K562 (cell line): ENCODE results near the gene C2CD2. TPM values are rescaled to one million over a fixed set of nuclear protein-coding genes. Genes with fewer than 3 reads are reported as not detected.

Experiments
- ATAC-seq: fragments of 200-7000 bp; cut with Tn5 transposase; 3 replicates; pipeline ENCODE4 v1.9.1; 2020; ENCODE audit warnings: moderate library complexity
- BruUV-seq: library from RNA; stranded (reverse); fragments of 400-500 nt; replicated peaks from 2 replicates; lab custom pipeline; 2021; lab: Mats Ljungman, UMichigan
- CTCF ChIA-PET: fragments of 300-600 bp; formaldehyde crosslinking; extraction: SDS; loops from one replicate; lab custom pipeline; 2021; ENCODE audit warnings: low intra/inter-chr PET ratio; lab: Yijun Ruan, JAX
- POLR2A ChIA-PET: fragments of 300-600, 350-650 bp; sonication (Branson Sonifier 250); formaldehyde crosslinking; extraction: SDS; loops from one replicate; lab custom pipeline; 2021; ENCODE audit warnings: antibody characterized with exemption, inconsistent platforms; lab: Yijun Ruan, JAX
- DNase-seq, 4 experiments: peaks; one replicate each; pipeline versions ENCODE4 v3.0.0 to v3.0.0-alpha.2; 2011 to 2018; ENCODE audit warnings: low spot score in 3 of 4, mixed read lengths in 3 of 4; ENCODE audit errors: extremely low read depth in 1 of 4
- FAIRE-seq: peaks from 2 replicates; lab custom pipeline; 2011; peaks lifted over from hg19 to GRCh38; lab: Jason Lieb, UNC
- H2AFZ ChIP-seq: 2 replicates; pipeline ENCODE4 v1.6.0; 2011; ENCODE audit warnings: low read depth, low read length, control low read depth, inconsistent platforms
- H3K27ac ChIP-seq: fragments of 200-600 bp; 3 replicates; pipeline ENCODE4 v1.8.0; 2011; ENCODE audit warnings: low read depth, mild to moderate bottlenecking, control low read depth, inconsistent platforms, low read length, moderate library complexity, mixed read lengths; ENCODE audit errors: extremely low read depth
- H3K27me3 ChIP-seq, 2 experiments: fragments of 300-600 bp in 1 of 2; 2 replicates in 1 of 2; 3 replicates in 1 of 2; pipeline versions ENCODE4 v1.6.0 to v1.8.0; 2011; ENCODE audit warnings: inconsistent platforms in 2 of 2, low read length in 2 of 2, mild to moderate bottlenecking in 1 of 2, mixed read lengths in 1 of 2, moderate library complexity in 1 of 2; ENCODE audit not compliant: control insufficient read depth in 2 of 2, insufficient read depth in 2 of 2
- H3K36me3 ChIP-seq: fragments of 300-600 bp; 3 replicates; pipeline ENCODE4 v1.8.0; 2011; ENCODE audit warnings: mild to moderate bottlenecking, low read length, inconsistent platforms; ENCODE audit not compliant: control insufficient read depth, insufficient read depth
- H3K4me1 ChIP-seq, 2 experiments: fragments of 200-600 bp in 1 of 2; replicated peaks in 1 of 2; 2 replicates in 1 of 2; 3 replicates in 1 of 2; pipeline versions ENCODE4 v1.5.1 to v1.8.0; 2011; ENCODE audit warnings: inconsistent platforms in 2 of 2, low read length in 2 of 2, mild to moderate bottlenecking in 1 of 2, mixed read lengths in 1 of 2, moderate library complexity in 1 of 2; ENCODE audit not compliant: control insufficient read depth in 2 of 2, insufficient read depth in 2 of 2
- H3K4me2 ChIP-seq: 2 replicates; pipeline ENCODE4 v1.6.1; 2011; ENCODE audit warnings: low read length, control low read depth, inconsistent platforms, mixed read lengths; ENCODE audit not compliant: insufficient read depth
- H3K4me3 ChIP-seq: fragments of 200-600 bp; sonication (generic), shearing (Covaris generic); 2 replicates; pipeline ENCODE4 v1.5.1; 2016; ENCODE audit warnings: control low read depth, inconsistent platforms
- H3K79me2 ChIP-seq: fragments of 200-600 bp; 3 replicates; pipeline ENCODE4 v1.8.0; 2011; ENCODE audit warnings: low read length, inconsistent platforms; ENCODE audit not compliant: control insufficient read depth, insufficient read depth
- H3K9ac ChIP-seq, 2 experiments: 2 replicates each; pipeline versions ENCODE4 v1.6.0 to v1.6.1; 2011; ENCODE audit warnings: low read depth in 2 of 2, low read length in 2 of 2, control low read depth in 1 of 2, inconsistent platforms in 1 of 2, mild to moderate bottlenecking in 1 of 2, mixed read lengths in 1 of 2; ENCODE audit not compliant: insufficient read depth in 1 of 2
- H3K9me1 ChIP-seq: one replicate; pipeline ENCODE4 v1.6.0; 2011; ENCODE audit warnings: inconsistent platforms, mild to moderate bottlenecking, low read length, moderate library complexity; ENCODE audit not compliant: control insufficient read depth, insufficient read depth
- H3K9me3 ChIP-seq: replicated peaks from 2 replicates; pipeline ENCODE4 v1.5.1; 2011; ENCODE audit warnings: low read depth, low read length, inconsistent platforms; ENCODE audit not compliant: control insufficient read depth, insufficient read depth
- H4K20me1 ChIP-seq: replicated peaks from 2 replicates; pipeline ENCODE4 v1.6.1; 2011; ENCODE audit warnings: low read length, inconsistent platforms, mixed read lengths; ENCODE audit not compliant: control insufficient read depth, insufficient read depth
- CAMTA2 ChIP-seq: fragments of 250-450 bp; sonication (Bioruptor Pico); conservative IDR thresholded peaks from 2 replicates; pipeline ENCODE4 v1.5.1; 2022
- PHF8 ChIP-seq: fragments of 200-600 bp; sonication (generic); IDR thresholded peaks from 2 replicates; pipeline ENCODE4 v1.6.1; 2012; ENCODE audit warnings: mixed run types, mild to moderate bottlenecking, inconsistent platforms, low read length, moderate library complexity, borderline replicate concordance
- SUPT5H ChIP-seq: fragments of 450-650 bp; IDR thresholded peaks from 2 replicates; pipeline ENCODE4 v1.6.1; 2016
- ZNF280B ChIP-seq: fragments of 250-450 bp; sonication (Bioruptor Pico); IDR thresholded peaks from 2 replicates; pipeline ENCODE4 v1.5.1; 2021; ENCODE audit warnings: mild to moderate bottlenecking
- ZSCAN32 ChIP-seq: fragments of 450-650 bp; formaldehyde crosslinking; IDR thresholded peaks from 2 replicates; pipeline ENCODE4 v1.4.0; 2020; ENCODE audit warnings: mild to moderate bottlenecking, moderate library complexity
- WGBS: fragments of 100-300 bp; shearing (Covaris generic); methylation state at CpG from one replicate; pipeline ENCODE4 v1.1.6; 2016; ENCODE audit warnings: low coverage, mixed read lengths; ENCODE audit not compliant: insufficient coverage; ENCODE audit errors: missing lambda C conversion rate; 5-methylcytosine and 5-hydroxymethylcytosine counted together
- in situ Hi-C: fragments of 300-500 bp; cut with MboI; formaldehyde crosslinking; loops from 4 replicates; pipeline ENCODE4 v1.15.0; 2018; ENCODE audit warnings: inconsistent platforms, mixed read lengths
- intact Hi-C: fragments of 100-400 bp; cut with micrococcal nuclease; formaldehyde crosslinking; loops from 2 replicates; pipeline ENCODE4 v1.14.2; 2022
- polyA plus RNA-seq, 8 experiments: library from polyadenylated mRNA; depleted of rRNA in 4 of 8; stranded (reverse) in 5 of 8; unstranded in 3 of 8; fragments of >200 nt; fragmentation: Nextera tagmentation in 2 of 8; fragmentation: Illumina TruSeq in 1 of 8; extraction: Ambion mirVana in 2 of 8; extraction: Trizol in 1 of 8; gene quantifications; 2 replicates each; pipeline versions ENCODE4 v1.2.1 to v1.2.3, GENCODE V29; 2011 to 2014; ENCODE audit warnings: inconsistent platforms in 1 of 8, missing spikeins in 1 of 8
- total RNA-seq, 7 experiments: library from RNA; depleted of rRNA in 6 of 7; stranded (reverse); fragments of >200 nt in 6 of 7; fragmentation: Illumina TruSeq in 2 of 7; extraction: Trizol in 2 of 7; gene quantifications; 2 replicates each; pipeline versions ENCODE4 v1.2.1 to v1.2.3, GENCODE V29; 2011 to 2021; ENCODE audit warnings: low replicate concordance in 1 of 7

The C2CD2 gene
- total and polyA plus RNA-seq, 9 of the 15 experiments (the other 6 are each of a cell fraction or from before 2014, with no cell fraction given): 1.3 to 21.6 (median 12.1) TPM

- Histone ChIP-seq H3K9ac (peak overlapping the region in 1 of 2 experiments; percentile 31; a peak in 1 of 4 replicates), H3K36me3 (no peaks in the 10 kb centered on the region; the same call in 2 of the 3 replicates), H4K20me1 (no peaks in the 10 kb centered on the region), H3K4me1 (peaks cover 0 to 3% of the 10 kb centered on the region in 2 experiments; a peak in 1 of 5 replicates), H3K79me2 (no peaks in the 10 kb centered on the region), H3K9me3 (no peaks in the 10 kb centered on the region), H2AFZ (no peak overlapping the region), H3K27ac (no peak overlapping the region)
- intact Hi-C loops: no loop called here
- in situ Hi-C loops: no loop called here
- ATAC-seq (no peak; the same call in 2 of the 3 replicates), DNase-seq (no peak)
- TF ChIP-seq PHF8 (no peak), CAMTA2 (CRISPR knock-in tag) (no peak), SUPT5H (no peak), ZSCAN32 (no peak), ZNF280B (CRISPR knock-in tag) (no peak)
- TF ChIP-seq, all 486 proteins: peak for 0
- no peaks in the 10 kb centered on the region for H3K9me1 ChIP-seq
- FAIRE-seq: peak; percentile 26
- no TSS peak for BruUV-seq
- CTCF ChIA-PET: no interaction called here
- no peak overlapping the region for H3K4me2 ChIP-seq
- POLR2A ChIA-PET: interaction anchor here (0.7 kb wide), 1 partner anchor 82 kb away, joined by 3 read pairs; no protein-coding TSS in a partner anchor
- H3K27me3 ChIP-seq: no peaks in the 10 kb centered on the region
- H3K4me3 ChIP-seq: no peak overlapping the region
- WGBS: 69% methylated on average over 20 of the region's 22 CpGs
These were observed 68.3 kb downstream of the C2CD2 start for GRCh38 chr21:41885341-41886024.
